Endothelial cell of umbilical vein (primary cell): ENCODE results near the gene CACNA1B.

Experiments
- CTCF ChIP-seq, 2 donors: IDR thresholded peaks; 1 replicate in 1 of 2; 2 replicates in 1 of 2; pipeline ENCODE4 v1.5.1; 2011; ENCODE audit warnings: low read length in 2 of 2, mild to moderate bottlenecking in 2 of 2, moderate library complexity in 2 of 2, control low read depth in 1 of 2, inconsistent platforms in 1 of 2, low read depth in 1 of 2; ENCODE audit not compliant: insufficient read depth in 1 of 2; ENCODE audit errors: extremely low read depth in 1 of 2
- FOS ChIP-seq: IDR thresholded peaks from 2 replicates; pipeline ENCODE4 v1.6.1; 2011; ENCODE audit warnings: mild to moderate bottlenecking, low read length, moderate library complexity, borderline replicate concordance; ENCODE audit not compliant: insufficient read depth
- MAX ChIP-seq: IDR thresholded peaks from 2 replicates; pipeline ENCODE4 v1.6.1; 2011; ENCODE audit not compliant: insufficient read depth, insufficient read length

- TF ChIP-seq CTCF (IDR thresholded peaks at IDR 0.05; ENCODE audit: extremely low read depth in 1 of 2, insufficient read depth in 1 of 2, low read depth in 1 of 2, low read length in 2 of 2), result no peak
- TF ChIP-seq FOS, result no peak
- no peak for TF ChIP-seq MAX
Observed at GRCh38 chr9:138064547-138064946, 187.0 kb downstream of the CACNA1B start.
